Thyroid gland (tissue), 4 donors: ENCODE results near the gene CHST11.

Experiments used
- POLR2A ChIP-seq, 2 donors: fragments of 450-650 bp; IDR thresholded peaks; one replicate each; pipeline ENCODE4 v1.6.1; 2017; ENCODE audit warnings: antibody characterized with exemption in 2 of 2, mild to moderate bottlenecking in 2 of 2, moderate library complexity in 1 of 2
- TF ChIP-seq, protein P1 (sequence below), 6 experiments: fragments of 200-600 bp in 3 of 6; fragments of 450-650 bp in 3 of 6; sonication (generic) in 3 of 6; IDR thresholded peaks; one replicate each; pipeline ENCODE4 v1.5.1; 2016 to 2019; ENCODE audit warnings: antibody characterized with exemption in 6 of 6, mild to moderate bottlenecking in 2 of 6, inconsistent platforms in 1 of 6, moderate library complexity in 1 of 6

DNA sequence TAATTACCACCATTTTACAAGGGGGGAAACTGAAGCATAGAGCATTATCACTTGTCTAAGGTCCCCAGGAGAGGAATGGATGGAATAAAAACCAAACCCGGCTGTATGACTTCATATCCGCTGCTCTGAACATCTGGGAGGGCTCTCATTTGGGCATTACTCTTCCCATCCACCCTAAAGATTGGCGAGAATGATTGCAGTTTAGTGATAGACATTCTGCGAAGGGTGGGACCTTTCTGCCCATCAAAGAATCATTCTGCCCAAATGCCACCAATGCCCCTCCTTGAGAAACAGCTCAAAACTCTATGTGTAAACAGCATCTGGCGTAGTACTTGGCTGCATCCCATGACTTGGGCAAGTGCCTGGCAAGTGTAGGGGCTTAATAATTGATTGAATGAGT, 11.6 kb downstream of the CHST11 start:
- TF ChIP-seq, protein P1, sequence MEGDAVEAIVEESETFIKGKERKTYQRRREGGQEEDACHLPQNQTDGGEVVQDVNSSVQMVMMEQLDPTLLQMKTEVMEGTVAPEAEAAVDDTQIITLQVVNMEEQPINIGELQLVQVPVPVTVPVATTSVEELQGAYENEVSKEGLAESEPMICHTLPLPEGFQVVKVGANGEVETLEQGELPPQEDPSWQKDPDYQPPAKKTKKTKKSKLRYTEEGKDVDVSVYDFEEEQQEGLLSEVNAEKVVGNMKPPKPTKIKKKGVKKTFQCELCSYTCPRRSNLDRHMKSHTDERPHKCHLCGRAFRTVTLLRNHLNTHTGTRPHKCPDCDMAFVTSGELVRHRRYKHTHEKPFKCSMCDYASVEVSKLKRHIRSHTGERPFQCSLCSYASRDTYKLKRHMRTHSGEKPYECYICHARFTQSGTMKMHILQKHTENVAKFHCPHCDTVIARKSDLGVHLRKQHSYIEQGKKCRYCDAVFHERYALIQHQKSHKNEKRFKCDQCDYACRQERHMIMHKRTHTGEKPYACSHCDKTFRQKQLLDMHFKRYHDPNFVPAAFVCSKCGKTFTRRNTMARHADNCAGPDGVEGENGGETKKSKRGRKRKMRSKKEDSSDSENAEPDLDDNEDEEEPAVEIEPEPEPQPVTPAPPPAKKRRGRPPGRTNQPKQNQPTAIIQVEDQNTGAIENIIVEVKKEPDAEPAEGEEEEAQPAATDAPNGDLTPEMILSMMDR (IDR thresholded peaks at IDR 0.05), result no peak
- no peak for TF ChIP-seq POLR2A (IDR thresholded peaks at IDR 0.05)
